ENCODE data around the gene TUT1.

DNA sequence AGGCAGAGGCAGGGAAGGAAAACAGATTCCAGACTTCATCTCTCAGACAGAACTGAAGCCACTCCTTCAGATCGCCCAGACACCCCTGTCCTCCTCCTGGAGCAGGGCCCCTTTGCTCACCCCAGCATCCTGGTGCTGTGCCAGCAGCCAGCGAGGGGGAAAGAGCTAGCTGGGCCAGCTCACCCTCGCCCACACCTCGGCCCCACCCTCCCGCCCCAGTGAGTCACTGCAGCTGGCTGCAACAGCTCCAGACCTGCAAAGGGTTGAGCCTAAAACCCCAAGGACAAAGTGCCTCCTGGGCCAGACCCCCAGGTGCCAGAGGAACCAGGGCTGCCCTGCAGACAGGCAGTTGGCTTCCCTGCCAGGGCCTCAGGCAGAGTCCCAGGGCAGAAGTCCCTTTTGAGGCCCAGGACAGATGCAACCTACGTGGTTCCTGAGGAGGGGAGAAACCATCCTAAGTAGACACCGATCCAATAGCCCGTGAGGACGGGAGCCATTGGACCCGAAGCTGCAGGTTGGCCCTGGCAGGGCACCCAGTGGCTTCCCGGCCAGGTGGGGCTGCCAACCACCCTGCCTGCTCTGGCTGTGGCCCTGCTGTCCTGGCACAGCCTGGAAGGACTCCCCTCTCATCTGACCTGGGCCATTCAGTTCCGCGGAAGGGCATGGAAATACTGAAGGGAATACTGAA, 51.9 kb downstream of the TUT1 start:
- no peak for TF ChIP-seq EZH2 (IDR thresholded peaks at IDR 0.05; ENCODE audit: low read depth)
- TF ChIP-seq, protein P1, sequence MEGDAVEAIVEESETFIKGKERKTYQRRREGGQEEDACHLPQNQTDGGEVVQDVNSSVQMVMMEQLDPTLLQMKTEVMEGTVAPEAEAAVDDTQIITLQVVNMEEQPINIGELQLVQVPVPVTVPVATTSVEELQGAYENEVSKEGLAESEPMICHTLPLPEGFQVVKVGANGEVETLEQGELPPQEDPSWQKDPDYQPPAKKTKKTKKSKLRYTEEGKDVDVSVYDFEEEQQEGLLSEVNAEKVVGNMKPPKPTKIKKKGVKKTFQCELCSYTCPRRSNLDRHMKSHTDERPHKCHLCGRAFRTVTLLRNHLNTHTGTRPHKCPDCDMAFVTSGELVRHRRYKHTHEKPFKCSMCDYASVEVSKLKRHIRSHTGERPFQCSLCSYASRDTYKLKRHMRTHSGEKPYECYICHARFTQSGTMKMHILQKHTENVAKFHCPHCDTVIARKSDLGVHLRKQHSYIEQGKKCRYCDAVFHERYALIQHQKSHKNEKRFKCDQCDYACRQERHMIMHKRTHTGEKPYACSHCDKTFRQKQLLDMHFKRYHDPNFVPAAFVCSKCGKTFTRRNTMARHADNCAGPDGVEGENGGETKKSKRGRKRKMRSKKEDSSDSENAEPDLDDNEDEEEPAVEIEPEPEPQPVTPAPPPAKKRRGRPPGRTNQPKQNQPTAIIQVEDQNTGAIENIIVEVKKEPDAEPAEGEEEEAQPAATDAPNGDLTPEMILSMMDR (conservative IDR thresholded peaks at IDR 0.05), result no peak
